ENCODE measurements around the gene RAB24.
"Not testable (repeated sequence)": the region's sequence is repeated elsewhere in the genome, so short reads cannot be mapped to it uniquely, and the experiment has no call there.

The RAB24 gene

GRCh38 chr5:177293819-177294581 is 9.5 kb downstream of the RAB24 start:
- DNase-seq (ENCODE audit: low read depth), result no peak

GRCh38 chr5:177291735-177292134 is 11.8 kb downstream of the RAB24 start:
- DNase-seq (ENCODE audit: low read depth), result no peak

GRCh38 chr5:177290816-177291596 is 12.5 kb downstream of the RAB24 start:
- no peak for DNase-seq (ENCODE audit: low read depth)

- DNase-seq (ENCODE audit: low read depth), result no peak
Observed at GRCh38 chr5:177288191-177288590, 15.3 kb downstream of the RAB24 start.

- no peak for DNase-seq (ENCODE audit: low read depth)
Observed at GRCh38 chr5:177276886-177277285, 26.6 kb downstream of the RAB24 start.

GRCh38 chr5:177275883-177276282 is 27.6 kb downstream of the RAB24 start:
- DNase-seq (ENCODE audit: low read depth), result no peak

GRCh38 chr5:177271113-177271512 is 32.4 kb downstream of the RAB24 start:
- DNase-seq (ENCODE audit: low read depth), result no peak

- no peak for DNase-seq (ENCODE audit: low read depth)
Observed at GRCh38 chr5:177270653-177271052, 32.9 kb downstream of the RAB24 start.

GRCh38 chr5:177269976-177270375 is 33.5 kb downstream of the RAB24 start:
- no peak for DNase-seq (ENCODE audit: low read depth)

- DNase-seq (ENCODE audit: low read depth), result no peak
Observed at GRCh38 chr5:177269232-177269895, 34.2 kb downstream of the RAB24 start.

- DNase-seq (ENCODE audit: low read depth), result no peak
Observed at GRCh38 chr5:177265395-177265794, 38.1 kb downstream of the RAB24 start.

- DNase-seq (ENCODE audit: low read depth), result no peak
Observed at GRCh38 chr5:177264178-177264577, 39.3 kb downstream of the RAB24 start.

- no peak for DNase-seq (ENCODE audit: low read depth)
Observed at GRCh38 chr5:177261510-177261909, 42.0 kb downstream of the RAB24 start.

GRCh38 chr5:177260961-177261360 is 42.6 kb downstream of the RAB24 start:
- no peak for DNase-seq (ENCODE audit: low read depth)

GRCh38 chr5:177258711-177259110 is 44.8 kb downstream of the RAB24 start:
- not testable (repeated sequence) for DNase-seq (ENCODE audit: low read depth)

GRCh38 chr5:177256296-177256695 is 47.2 kb downstream of the RAB24 start:
- no peak for DNase-seq (ENCODE audit: low read depth)

GRCh38 chr5:177253252-177253651 is 50.3 kb downstream of the RAB24 start:
- no peak for DNase-seq (ENCODE audit: low read depth)

All from fibroblast of gingiva (primary cell).